Activated CD8-positive, alpha-beta memory T cell treated with anti-CD3 and anti-CD28 coated beads for 4 hours (primary cell): ENCODE results near the gene CLEC18B.
"Not testable (repeated sequence)": the region's sequence is repeated elsewhere in the genome, so short reads cannot be mapped to it uniquely, and the experiment has no call there.

Experiments
- DNase-seq, 2 donors: peaks; one replicate each; pipeline ENCODE4 v3.0.0-alpha.2; 2020; ENCODE audit warnings: low read depth in 2 of 2

Gene CLEC18B

GRCh38 chr16:74420612-74421481 lies at the start of gene CLEC18B:
Gene CLEC18B, minus strand, starts transcription at chr16:74421478. Its CDS starts 208 bp downstream, at chr16:74421270.
- DNase-seq: not testable (repeated sequence)

GRCh38 chr16:74469946-74470478 lies 48.7 kb upstream of the CLEC18B start:
- DNase-seq: no peak

GRCh38 chr16:74468807-74469525 lies 47.7 kb upstream of the CLEC18B start:
- DNase-seq: no peak

- no peak for DNase-seq
Observed at GRCh38 chr16:74466872-74467271, 45.6 kb upstream of the CLEC18B start.

- no peak for DNase-seq
Observed at GRCh38 chr16:74465851-74466685, 44.8 kb upstream of the CLEC18B start.

GRCh38 chr16:74465281-74465680 lies 44.0 kb upstream of the CLEC18B start:
- no peak for DNase-seq

- DNase-seq: no peak
Observed at GRCh38 chr16:74463888-74464287, 42.6 kb upstream of the CLEC18B start.

- no peak for DNase-seq
Observed at GRCh38 chr16:74462361-74462760, 41.1 kb upstream of the CLEC18B start.

GRCh38 chr16:74461826-74462225 lies 40.5 kb upstream of the CLEC18B start:
- no peak for DNase-seq

GRCh38 chr16:74460542-74460941 lies 39.3 kb upstream of the CLEC18B start:
- DNase-seq: no peak

- no peak for DNase-seq
Observed at GRCh38 chr16:74456290-74456625, 35.0 kb upstream of the CLEC18B start.

GRCh38 chr16:74455619-74456289 lies 34.5 kb upstream of the CLEC18B start:
- no peak for DNase-seq

- DNase-seq: no peak
Observed at GRCh38 chr16:74455213-74455612, 33.9 kb upstream of the CLEC18B start.

GRCh38 chr16:74451951-74452758 lies 30.9 kb upstream of the CLEC18B start:
- no peak for DNase-seq

- DNase-seq: no peak
Observed at GRCh38 chr16:74450967-74451760, 29.9 kb upstream of the CLEC18B start.

- DNase-seq: no peak
Observed at GRCh38 chr16:74450236-74450635, 29.0 kb upstream of the CLEC18B start.

- DNase-seq: no peak
Observed at GRCh38 chr16:74449470-74449869, 28.2 kb upstream of the CLEC18B start.

- DNase-seq: no peak
Observed at GRCh38 chr16:74448990-74449389, 27.7 kb upstream of the CLEC18B start.

GRCh38 chr16:74447578-74447977 lies 26.3 kb upstream of the CLEC18B start:
- DNase-seq: no peak

- no peak for DNase-seq
Observed at GRCh38 chr16:74446866-74447265, 25.6 kb upstream of the CLEC18B start.
